ENCODE measurements around the gene ATP1A3. TPM values are rescaled to one million over a fixed set of nuclear protein-coding genes. Genes with fewer than 3 reads are reported as not detected.

ATP1A3 gene
- total RNA-seq, 1 experiment from 2014 or later: 34.7 TPM

DNA sequence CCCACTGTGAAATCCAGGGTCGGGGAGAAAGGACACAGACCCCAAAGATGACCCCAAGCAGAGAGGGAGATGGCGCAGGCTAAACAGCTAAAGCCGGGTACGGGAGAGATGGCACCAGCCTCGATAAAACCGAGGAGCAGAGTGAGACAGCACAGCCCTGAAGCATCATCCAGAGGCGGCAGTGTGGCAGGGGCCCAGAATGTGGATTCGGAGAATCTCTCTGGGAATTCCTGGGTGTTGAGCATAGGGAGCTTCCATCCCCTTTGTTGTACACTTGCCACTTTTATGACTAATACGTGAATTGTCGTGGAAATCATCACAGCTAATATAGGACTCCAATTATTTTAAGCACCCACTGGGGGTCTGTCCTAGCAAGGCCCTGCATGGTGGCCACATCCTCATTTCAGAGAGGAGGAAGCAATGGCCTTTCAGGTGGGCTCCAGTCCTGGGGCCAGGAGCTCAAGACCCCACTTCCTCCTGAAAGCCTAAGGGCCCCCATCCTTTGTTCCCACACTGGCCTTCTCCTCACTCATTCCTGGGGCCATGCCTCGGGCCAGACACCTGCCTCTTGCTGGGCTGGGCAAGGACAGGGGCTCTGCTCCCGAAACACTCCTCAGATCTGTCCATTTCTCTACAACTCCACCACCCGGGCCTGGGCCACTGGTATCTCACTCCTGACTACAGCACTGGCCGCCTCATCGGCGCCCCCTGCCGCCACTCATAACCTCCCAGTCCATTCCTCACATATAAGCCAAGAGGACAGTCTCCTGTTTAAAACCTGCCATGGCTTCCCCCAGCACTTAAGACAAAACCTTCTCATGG is 29.3 kb upstream of the ATP1A3 start:
- no peak overlapping the region for H3K9ac ChIP-seq (ENCODE audit: low read length)
- H3K4me2 ChIP-seq (ENCODE audit: low read length): no peak overlapping the region
- RAD21 ChIA-PET (ENCODE audit: low non-redundant PET in 1 of 2, low total read pairs in 2 of 2, uncharacterized antibody in 2 of 2, unreplicated experiment in 2 of 2): interaction anchor here in 1 of 2 experiments (0.6 kb wide), 1 partner anchor 60 kb away, joined by 3 read pairs; no protein-coding TSS in a partner anchor
- peak; percentile 88 for ATAC-seq
- H4K20me1 ChIP-seq (ENCODE audit: insufficient read depth): no peaks in the 10 kb centered on the region
- POLR2A ChIA-PET: no interaction called here
- peaks cover 0 to 12% of the 10 kb centered on the region in 2 experiments; a peak in 2 of 4 replicates for H3K4me1 ChIP-seq (ENCODE audit: control insufficient read depth in 1 of 2, insufficient read depth in 2 of 2, low read length in 2 of 2)
- no peaks in the 10 kb centered on the region for H3K79me2 ChIP-seq (ENCODE audit: insufficient read depth, low read length)
- peak; percentile 28 for DNase-seq (ENCODE audit: low read depth, low spot score)
- H3K4me3 ChIP-seq (replicated peaks in 1 of 2; ENCODE audit: low read depth in 1 of 2, low read length in 2 of 2): no peak overlapping the region
- no peak overlapping the region; the same call in 1 of the 2 replicates for H3K27ac ChIP-seq (ENCODE audit: low read depth, low read length)
- no TSS peak for BruUV-seq (replicated peaks)
- H3K27me3 ChIP-seq (ENCODE audit: insufficient read depth, low read length): 0 out of 2 replicates have a peak, but pooled peaks cover 4% of the 10 kb centered on the region
- H2AFZ ChIP-seq (ENCODE audit: low read depth, low read length, poor library complexity, severe bottlenecking): no peak overlapping the region
- no peaks in the 10 kb centered on the region for H3K36me3 ChIP-seq (ENCODE audit: control insufficient read depth in 1 of 2, insufficient read depth in 2 of 2, low read length in 2 of 2)
- CTCF ChIA-PET: interaction anchor here (0.8 to 2.3 kb wide), 4 partner anchors 12 to 79 kb away, joined by 3 to 21 read pairs (median 4); no protein-coding TSS in a partner anchor
- TF ChIP-seq ZNF274 (IDR thresholded peaks at IDR 0.05; ENCODE audit: low read depth, low read length) (no peak), RAD21 (IDR thresholded peaks at IDR 0.05; ENCODE audit: low read depth) (peak; percentile 54), EZH2 (IDR thresholded peaks at IDR 0.05) (no peak), JUND (IDR thresholded peaks at IDR 0.05) (no peak), SP1 (IDR thresholded peaks at IDR 0.05; ENCODE audit: low read depth) (no peak)
- TF ChIP-seq, protein P1, sequence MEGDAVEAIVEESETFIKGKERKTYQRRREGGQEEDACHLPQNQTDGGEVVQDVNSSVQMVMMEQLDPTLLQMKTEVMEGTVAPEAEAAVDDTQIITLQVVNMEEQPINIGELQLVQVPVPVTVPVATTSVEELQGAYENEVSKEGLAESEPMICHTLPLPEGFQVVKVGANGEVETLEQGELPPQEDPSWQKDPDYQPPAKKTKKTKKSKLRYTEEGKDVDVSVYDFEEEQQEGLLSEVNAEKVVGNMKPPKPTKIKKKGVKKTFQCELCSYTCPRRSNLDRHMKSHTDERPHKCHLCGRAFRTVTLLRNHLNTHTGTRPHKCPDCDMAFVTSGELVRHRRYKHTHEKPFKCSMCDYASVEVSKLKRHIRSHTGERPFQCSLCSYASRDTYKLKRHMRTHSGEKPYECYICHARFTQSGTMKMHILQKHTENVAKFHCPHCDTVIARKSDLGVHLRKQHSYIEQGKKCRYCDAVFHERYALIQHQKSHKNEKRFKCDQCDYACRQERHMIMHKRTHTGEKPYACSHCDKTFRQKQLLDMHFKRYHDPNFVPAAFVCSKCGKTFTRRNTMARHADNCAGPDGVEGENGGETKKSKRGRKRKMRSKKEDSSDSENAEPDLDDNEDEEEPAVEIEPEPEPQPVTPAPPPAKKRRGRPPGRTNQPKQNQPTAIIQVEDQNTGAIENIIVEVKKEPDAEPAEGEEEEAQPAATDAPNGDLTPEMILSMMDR (IDR thresholded peaks at IDR 0.05 in 2 of 3, conservative IDR thresholded peaks at IDR 0.05 in 1 of 3; ENCODE audit: borderline replicate concordance in 1 of 3, insufficient read depth in 1 of 3, low read depth in 2 of 3, low read length in 2 of 3): peak; percentile 55 to 79 (median 77); a peak in 5 of 6 replicates
- no peaks in the 10 kb centered on the region for H3K9me3 ChIP-seq (ENCODE audit: control insufficient read depth in 1 of 2, insufficient read depth in 1 of 2, low read depth in 1 of 2, low read length in 2 of 2)
- intact Hi-C loops (cut with micrococcal nuclease): loop anchor here (1.0 kb wide), 1 partner anchor 25 kb away; no protein-coding TSS in a partner anchor
- H3K9me2 ChIP-seq (ENCODE audit: insufficient read depth): no peaks in the 10 kb centered on the region
